Memory B cell (primary cell): ENCODE data around the gene TMEM106C.

Source experiments
- ATAC-seq: fragments of 150-1000 bp; cut with Tn5 transposase; 2 replicates; pipeline ENCODE4 v1.10.0; 2021; ENCODE audit warnings: low read depth, mild to moderate bottlenecking, moderate library complexity
- DNase-seq, 2 donors: peaks; one replicate each; pipeline ENCODE4 v3.0.0; 2022; ENCODE audit warnings: low spot score in 2 of 2
- H3K27ac Mint-ChIP-seq: one replicate; pipeline ENCODE4 v1.8.0; 2022; ENCODE audit warnings: mild to moderate bottlenecking, moderate library complexity, mixed read lengths
- H3K27me3 Mint-ChIP-seq: one replicate; pipeline ENCODE4 v1.8.0; 2022; ENCODE audit warnings: mixed read lengths
- H3K36me3 Mint-ChIP-seq: one replicate; pipeline ENCODE4 v1.8.0; 2022; ENCODE audit warnings: mild to moderate bottlenecking, mixed read lengths
- H3K4me1 Mint-ChIP-seq: one replicate; pipeline ENCODE4 v1.8.0; 2022; ENCODE audit warnings: mixed read lengths
- H3K4me3 Mint-ChIP-seq: one replicate; pipeline ENCODE4 v1.8.0; 2022; ENCODE audit warnings: mild to moderate bottlenecking, moderate library complexity, mixed read lengths
- H3K9me3 Mint-ChIP-seq: one replicate; pipeline ENCODE4 v1.8.0; 2022; ENCODE audit warnings: mixed read lengths

Gene TMEM106C

DNA sequence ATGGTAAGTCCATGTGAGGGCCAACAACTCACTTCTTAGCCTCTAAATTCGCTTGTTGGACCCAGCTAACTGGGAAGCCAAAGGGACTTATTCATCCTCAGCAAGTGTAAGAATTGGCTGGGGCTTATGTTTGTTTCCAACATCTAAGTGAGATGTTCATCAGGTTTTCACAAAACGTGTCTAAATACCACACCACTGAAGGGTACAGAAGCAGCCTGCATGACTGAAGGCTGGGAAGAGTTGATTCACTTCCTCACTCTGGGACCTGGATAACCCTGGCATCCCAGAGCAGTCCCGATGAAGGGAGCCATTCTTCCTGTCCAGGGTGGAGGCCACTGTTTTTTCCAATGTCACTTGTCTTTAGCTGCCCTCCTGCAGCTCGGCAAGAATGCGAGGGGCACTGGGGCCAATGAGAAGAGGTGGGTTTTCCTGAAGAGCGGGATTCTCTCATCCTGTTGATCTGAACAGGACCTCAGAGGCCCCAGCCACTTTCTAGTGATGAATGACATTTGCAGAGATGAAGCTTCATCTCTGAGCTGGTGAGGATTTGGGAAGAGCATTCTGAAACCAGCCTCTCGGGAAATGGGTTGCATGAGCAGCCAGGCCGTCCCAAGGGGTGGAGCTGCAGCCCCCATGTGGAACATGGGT lies 53.1 kb downstream of the TMEM106C start:
- Mint-ChIP-seq H3K27ac (no peak overlapping the region), H3K4me3 (no peak overlapping the region), H3K9me3 (no peaks in the 10 kb centered on the region), H3K36me3 (no peaks in the 10 kb centered on the region), H3K27me3 (peaks cover 14% of the 10 kb centered on the region), H3K4me1 (no peaks in the 10 kb centered on the region)
- DNase-seq, result no peak
- ATAC-seq, result no peak

- Mint-ChIP-seq H3K27me3 (peaks cover 16% of the 10 kb centered on the region), H3K4me3 (no peak overlapping the region), H3K9me3 (no peaks in the 10 kb centered on the region), H3K27ac (no peak overlapping the region), H3K36me3 (no peaks in the 10 kb centered on the region), H3K4me1 (no peaks in the 10 kb centered on the region)
- ATAC-seq, result no peak
- no peak for DNase-seq
These were observed 54.1 kb downstream of the TMEM106C start for GRCh38 chr12:48017496-48017895.

- no peaks in the 10 kb centered on the region for H3K9me3 Mint-ChIP-seq
These were observed 54.7 kb downstream of the TMEM106C start for GRCh38 chr12:48017921-48018617.

More at GRCh38 chr12:48017921-48018617, 54.7 kb downstream of the TMEM106C start:
- H3K27me3 Mint-ChIP-seq, result peaks cover 16% of the 10 kb centered on the region
- no peak overlapping the region for H3K4me3 Mint-ChIP-seq
- H3K27ac Mint-ChIP-seq, result no peak overlapping the region
- ATAC-seq (no peak), DNase-seq (no peak)
- no peaks in the 10 kb centered on the region for H3K36me3 Mint-ChIP-seq
- H3K4me1 Mint-ChIP-seq, result no peaks in the 10 kb centered on the region
